ENCODE results near the gene TXNDC11.

The TXNDC11 gene

GRCh38 chr16:11716336-11716735 lies 26.3 kb downstream of the TXNDC11 start:
- DNase-seq, result no peak

DNA sequence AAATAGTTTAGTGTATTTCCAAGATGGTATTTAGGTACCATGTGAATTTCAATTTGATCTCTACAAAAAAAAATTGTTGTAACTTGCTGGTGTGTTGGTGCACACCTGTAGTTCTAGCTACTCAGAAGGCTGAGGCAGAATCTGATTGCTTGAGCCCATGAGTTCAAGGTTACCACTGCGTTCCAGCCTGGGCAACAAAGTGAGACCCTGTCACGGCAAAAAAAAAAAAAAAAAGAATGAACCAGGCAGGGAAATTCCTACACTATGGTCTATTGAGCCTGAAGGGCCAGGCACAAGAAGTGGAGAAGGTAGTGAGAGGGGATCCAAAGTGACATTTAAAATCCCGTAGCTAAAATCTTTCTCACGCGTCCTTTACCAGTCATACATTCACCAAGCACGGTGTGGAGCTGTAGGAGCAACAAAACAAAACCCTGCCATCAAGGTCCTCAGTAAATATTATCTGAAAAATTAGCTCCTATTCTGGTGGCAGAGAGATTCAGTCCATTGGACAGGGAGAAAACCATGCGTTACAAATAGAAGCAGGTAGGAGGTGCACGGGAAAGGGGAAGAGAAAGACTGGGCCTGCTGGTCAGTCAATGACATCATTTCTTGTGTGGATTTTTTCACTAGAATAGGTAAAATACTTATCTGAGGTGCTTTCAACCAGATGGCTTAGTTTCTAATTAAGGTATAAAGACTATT lies 27.3 kb downstream of the TXNDC11 start:
- DNase-seq, result no peak

DNA sequence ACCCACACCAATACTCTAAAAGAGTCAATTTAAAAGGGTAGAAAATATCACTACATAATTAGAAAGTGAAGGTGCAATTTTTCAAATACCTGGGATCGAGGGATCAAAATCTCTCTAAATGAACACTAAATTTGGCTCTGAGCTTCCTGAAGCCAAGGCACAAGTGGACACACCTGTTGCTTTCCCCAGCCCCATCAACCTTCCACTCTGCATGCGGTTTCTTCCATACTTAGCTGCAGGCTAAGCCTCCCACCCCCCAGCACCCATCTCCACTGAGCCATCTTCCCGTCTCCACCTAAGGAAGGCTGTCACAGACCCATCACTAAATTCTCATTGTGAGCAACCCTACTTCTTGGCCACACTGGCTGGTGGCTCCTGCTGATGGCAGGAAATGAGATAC lies 30.5 kb downstream of the TXNDC11 start:
- no peak for DNase-seq

DNA sequence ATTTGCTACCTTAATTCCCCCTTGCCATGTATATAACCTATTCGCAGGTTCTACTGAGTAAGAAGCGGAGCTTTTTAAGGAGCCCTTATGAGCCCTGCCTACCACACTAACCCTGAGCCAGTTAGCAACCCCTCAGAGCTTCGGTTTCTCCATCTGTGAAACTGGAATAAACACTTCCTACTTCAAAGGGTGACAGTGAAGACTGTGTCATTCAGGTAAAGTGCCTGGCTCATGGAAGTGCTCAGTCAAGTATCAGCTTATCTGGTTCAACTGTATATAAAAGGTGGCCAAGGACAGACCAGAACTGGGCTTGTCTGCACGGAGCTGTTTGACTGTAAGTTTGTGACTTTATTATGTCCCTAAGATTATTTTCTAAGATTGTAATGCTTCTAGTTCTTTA lies 31.0 kb downstream of the TXNDC11 start:
- no peak for DNase-seq

DNA sequence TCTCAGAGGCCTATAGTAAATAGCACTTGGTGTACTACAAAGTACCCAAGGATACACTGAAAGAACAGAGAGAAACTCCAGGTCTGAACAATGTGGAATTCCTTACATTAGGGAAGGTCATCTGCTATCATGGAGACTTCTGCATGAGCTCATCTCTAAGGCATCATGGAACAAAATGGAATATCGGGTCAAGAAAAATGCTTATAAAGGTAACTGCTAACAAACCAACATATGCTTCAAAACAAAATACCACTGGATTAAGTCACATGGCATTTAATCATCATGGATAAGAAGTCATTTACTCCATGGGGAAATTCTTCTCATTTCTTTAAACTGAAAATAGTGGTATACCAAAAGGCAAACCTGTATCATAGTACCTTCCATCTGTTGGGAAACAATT lies 34.2 kb downstream of the TXNDC11 start:
- no peak for DNase-seq

- DNase-seq, result no peak
Measured at GRCh38 chr16:11707679-11708197, 34.9 kb downstream of the TXNDC11 start.

GRCh38 chr16:11706180-11706742 lies 36.4 kb downstream of the TXNDC11 start:
- no peak for DNase-seq

DNA sequence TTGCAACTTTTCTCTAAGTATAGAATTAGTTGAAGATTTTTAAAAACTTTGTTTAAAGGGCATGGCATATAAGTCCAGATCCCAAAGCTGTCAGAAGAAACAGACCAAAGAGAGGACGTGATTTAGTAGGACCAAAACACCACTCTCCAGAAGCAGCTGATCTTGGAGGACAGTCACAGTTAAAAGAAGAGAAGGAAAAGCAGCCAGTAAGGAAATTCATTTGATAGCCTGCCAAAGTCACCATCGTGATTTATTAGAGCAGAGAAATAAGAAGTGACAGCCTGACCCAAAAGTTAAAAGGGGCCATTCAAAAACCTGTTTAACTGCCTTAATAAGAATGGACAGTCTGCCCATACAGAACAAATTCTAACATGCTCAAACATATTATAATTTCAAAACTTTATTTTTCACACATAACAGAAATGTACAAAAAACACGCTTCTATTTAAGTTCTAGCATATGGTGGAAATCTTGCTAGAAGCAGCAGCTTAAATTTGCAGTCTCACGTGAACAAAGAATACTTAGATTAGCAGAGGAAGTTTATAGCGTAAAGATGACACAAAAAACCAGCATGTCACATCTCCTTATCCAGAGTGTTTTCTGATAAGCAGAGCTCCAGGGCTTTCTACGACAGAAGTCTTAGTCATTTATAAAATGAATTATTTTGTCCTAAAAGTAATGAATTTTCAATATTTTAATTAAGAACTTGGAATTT lies 37.2 kb downstream of the TXNDC11 start:
- DNase-seq, result no peak

DNA sequence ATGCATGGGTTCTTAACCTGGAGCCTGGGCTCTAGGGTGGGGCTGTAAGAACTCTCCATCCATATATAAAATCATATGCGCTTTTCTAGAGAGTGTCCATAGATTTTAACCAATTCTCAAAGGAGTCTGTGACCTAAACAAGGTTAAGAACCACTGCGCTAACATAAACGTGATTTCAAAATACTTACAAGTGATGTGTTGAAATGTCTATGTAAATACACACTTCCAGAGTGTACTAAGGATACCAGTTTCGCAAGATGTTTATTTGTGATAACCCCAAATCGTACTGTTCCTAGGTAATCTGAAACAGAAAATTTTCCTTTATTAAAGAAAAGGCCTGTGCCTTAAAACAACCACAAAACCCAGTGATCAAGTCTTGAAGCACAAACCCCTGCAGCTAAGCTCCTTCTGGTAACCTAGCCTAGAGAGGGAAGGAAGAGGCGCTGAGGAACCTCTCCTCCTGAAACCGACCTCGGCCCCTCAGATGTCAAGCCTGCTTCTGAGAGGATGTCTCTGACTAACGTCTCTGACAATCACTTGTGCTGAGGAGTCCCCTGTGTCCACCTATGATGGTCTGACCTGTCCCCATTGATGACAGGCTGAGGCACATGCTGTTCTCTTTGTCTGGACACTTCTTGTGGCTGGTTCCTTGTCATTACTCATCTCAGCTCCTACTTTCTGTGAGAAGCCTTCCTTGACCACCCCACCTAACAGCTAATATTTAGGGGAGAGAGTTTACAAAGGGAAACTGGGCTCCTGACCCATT lies 42.2 kb downstream of the TXNDC11 start:
- DNase-seq, result no peak

DNA sequence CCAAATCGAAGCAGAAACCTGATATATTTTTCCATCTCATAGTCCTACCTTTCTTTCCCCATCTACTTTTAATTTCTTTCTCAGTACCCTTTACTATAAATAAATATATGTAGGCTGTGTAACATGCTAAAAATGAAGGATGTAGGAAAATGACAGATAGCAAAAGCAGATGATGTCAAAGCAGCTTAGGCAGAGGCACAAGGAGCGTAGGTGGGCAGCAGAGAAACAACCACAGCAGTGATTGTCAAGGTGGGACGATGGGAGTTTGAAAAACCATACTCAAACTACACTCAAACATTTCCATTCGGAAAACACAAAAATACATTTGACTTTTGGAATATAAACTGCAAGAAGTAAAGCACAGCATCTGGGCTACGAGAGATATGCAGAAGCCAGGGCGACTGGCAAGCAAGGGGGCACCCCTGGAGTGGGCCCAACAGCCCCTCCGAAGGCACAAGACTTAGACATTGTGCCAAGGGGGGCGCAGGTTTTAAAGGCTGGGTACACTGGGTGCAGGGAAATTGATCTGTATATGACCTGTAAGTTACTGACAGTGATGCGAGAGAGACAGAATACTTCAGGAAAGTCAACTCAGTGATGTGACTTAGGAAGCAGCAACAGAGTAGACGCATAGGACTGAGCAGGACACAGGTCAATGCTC lies 43.3 kb downstream of the TXNDC11 start:
- DNase-seq, result no peak

GRCh38 chr16:11698271-11698689 lies 44.4 kb downstream of the TXNDC11 start:
- peak; percentile 8 for DNase-seq

- no peak for DNase-seq
Measured at GRCh38 chr16:11697319-11697718, 45.3 kb downstream of the TXNDC11 start.

GRCh38 chr16:11696266-11697012 lies 46.2 kb downstream of the TXNDC11 start:
- DNase-seq, result no peak

DNA sequence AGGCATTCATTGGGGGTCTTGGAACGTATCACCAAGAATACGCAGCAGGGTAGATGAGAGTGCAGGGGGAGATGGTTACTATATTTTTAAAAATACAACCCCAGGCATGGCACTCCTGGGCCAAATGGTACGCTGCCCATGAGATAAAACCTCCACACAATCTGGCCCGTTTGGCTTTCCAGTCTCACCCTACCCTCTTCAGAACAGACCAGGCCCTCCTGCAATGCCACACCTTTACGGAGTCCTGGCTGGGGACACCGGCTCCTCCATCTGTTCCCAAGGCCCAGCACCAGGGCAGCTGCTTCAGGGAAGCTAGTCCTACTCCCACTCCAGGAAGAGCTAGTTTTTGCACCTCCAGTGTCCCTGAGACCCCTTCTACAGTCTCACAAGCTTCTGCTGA lies 50.0 kb downstream of the TXNDC11 start:
- DNase-seq, result no peak

GRCh38 chr16:11692171-11692570 lies 50.5 kb downstream of the TXNDC11 start:
- no peak for DNase-seq

DNA sequence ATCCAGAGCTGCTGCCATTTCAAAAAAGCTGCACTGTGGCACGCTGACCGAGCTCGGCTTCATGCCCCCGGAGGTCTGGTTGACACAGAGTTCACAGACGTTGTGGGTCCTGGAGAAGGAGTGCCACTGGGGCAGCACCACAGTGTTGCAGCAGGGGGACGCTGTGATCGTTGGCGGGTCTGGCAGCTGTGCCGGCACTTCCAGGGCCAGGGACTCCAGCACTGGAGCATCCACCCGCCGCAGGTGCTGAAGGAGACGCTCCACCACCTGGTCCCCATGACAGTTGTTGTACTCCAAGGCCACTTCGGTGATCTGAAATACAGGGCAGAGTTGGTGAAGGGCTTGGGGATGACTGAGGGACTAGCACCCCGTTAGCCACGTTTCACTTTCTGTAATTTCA lies 50.9 kb downstream of the TXNDC11 start:
- no peak for DNase-seq

DNA sequence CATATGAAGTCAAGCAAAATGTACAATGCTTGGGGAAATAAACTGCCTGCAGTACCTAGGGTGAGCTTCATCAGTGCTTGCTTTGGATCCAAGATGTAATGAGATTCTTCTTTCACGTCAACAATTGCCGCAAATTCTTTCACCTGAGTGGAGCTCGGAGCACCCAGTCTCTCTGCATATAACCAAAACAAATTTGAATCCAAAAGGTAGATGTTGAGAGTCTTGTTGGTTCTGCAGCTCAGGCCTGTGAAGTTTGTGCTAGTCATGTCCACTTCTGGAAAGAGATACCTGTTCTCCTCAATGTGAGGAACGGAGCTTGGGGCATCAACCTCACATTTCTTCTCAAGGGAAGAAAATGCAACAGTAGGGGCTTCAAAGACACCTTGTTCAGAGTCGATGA lies 51.4 kb downstream of the TXNDC11 start:
- no peak for DNase-seq

DNA sequence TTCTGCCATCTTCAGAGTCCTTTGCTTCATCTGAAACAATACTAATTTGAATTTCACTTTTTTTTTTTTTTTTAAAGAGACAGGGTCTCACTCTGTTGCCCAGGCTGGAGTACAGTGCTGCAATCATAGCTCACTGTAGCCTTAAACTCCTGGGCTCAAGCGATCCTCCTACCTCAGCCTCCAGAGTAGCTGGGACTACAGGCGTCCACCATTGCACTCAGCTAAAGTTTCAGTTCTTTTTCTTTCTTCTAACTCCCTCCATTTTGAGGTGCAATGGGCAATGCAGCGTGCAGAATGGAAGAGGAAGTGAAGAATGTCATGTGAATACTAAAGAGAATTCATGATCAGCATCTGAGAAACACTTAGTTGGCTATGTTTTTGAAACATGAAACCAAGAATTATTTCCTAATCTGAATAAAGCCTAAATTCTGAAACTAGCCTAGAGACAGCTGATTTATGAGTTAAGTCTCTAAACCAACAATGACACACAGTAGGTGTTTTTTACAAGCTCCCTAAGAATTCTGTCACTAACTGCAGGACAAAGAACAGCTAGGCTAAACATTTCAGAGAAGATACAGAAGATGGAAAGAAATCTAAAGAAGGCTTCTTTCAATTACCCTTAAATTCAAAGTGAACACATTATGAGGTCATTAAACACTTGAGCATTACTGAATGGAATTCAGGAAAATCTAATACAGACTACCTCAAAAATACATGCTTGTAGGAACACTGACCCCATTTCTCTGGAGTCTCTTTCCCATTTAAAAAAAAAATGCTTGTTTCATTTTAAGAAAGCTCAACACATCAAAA lies 53.4 kb downstream of the TXNDC11 start:
- DNase-seq, result peak; percentile 36

DNA sequence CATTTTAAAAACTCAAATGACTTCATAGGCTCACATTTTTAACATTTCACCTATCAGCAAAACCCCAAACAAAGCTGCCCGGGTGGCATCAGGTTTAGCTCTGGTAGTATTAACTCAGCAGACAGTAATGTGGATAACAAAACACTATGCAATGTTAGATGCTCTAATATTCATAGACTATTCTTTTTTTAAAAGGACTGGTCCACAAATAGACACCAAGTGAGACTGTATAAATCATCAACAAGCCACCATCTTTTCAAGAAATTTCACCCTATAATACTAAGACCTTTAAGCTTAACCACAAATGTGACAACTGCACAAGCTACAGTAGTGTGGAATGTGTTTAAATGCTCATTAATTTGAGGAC lies 54.2 kb downstream of the TXNDC11 start:
- DNase-seq, result no peak

- DNase-seq, result peak; percentile 35
Measured at GRCh38 chr16:11687601-11688519, 54.8 kb downstream of the TXNDC11 start.
